SU-DHL-6 (cell line): Measurements from ENCODE around the gene CNTN4.

Experiments used
- H2AFZ ChIP-seq: fragments of 200-600 bp; sonication (generic); 2 replicates; pipeline ENCODE4 v1.6.1; 2014; ENCODE audit warnings: low read depth, mild to moderate bottlenecking, moderate library complexity, mixed read lengths, antibody characterized with exemption, low read length; ENCODE audit not compliant: severe bottlenecking
- H3F3A ChIP-seq: fragments of 200-600 bp; shearing (Covaris generic); 2 replicates; pipeline ENCODE4 v1.6.0; 2016; ENCODE audit warnings: antibody characterized with exemption, mild to moderate bottlenecking; ENCODE audit not compliant: insufficient read depth
- H3K27ac ChIP-seq: fragments of 200-600 bp; sonication (generic); 2 replicates; pipeline ENCODE4 v1.5.1; 2016; ENCODE audit warnings: low read depth, mild to moderate bottlenecking, low read length, moderate library complexity, mixed read lengths
- H3K27me3 ChIP-seq: fragments of 200-600 bp; sonication (generic), shearing (Covaris generic); 2 replicates; pipeline ENCODE4 v1.6.0; 2014; ENCODE audit warnings: mild to moderate bottlenecking, low read length
- H3K36me3 ChIP-seq: fragments of 200-600 bp; sonication (generic); 2 replicates; pipeline ENCODE4 v1.6.1; 2014; ENCODE audit warnings: mild to moderate bottlenecking, low read length, mixed read lengths
- H3K4me2 ChIP-seq: fragments of 300-600, 200-600 bp; shearing (Covaris generic), sonication (generic); 2 replicates; pipeline ENCODE4 v1.6.0; 2014; ENCODE audit warnings: low read length, low read depth, mild to moderate bottlenecking; ENCODE audit not compliant: poor library complexity, severe bottlenecking
- H3K4me3 ChIP-seq: fragments of 200-600 bp; sonication (generic); 2 replicates; pipeline ENCODE4 v1.5.1; 2014; ENCODE audit warnings: antibody characterized with exemption, low read length, mild to moderate bottlenecking, mixed read lengths; ENCODE audit not compliant: insufficient read depth, poor library complexity, severe bottlenecking
- H3K79me2 ChIP-seq: fragments of 200-600 bp; sonication (generic); 2 replicates; pipeline ENCODE4 v1.6.1; 2014; ENCODE audit warnings: mild to moderate bottlenecking, low read length, moderate library complexity; ENCODE audit not compliant: insufficient read depth
- H3K9ac ChIP-seq: fragments of 200-600 bp; sonication (generic); 2 replicates; pipeline ENCODE4 v1.7.0; 2014; ENCODE audit warnings: mild to moderate bottlenecking, low read length
- H3K9me2 ChIP-seq: fragments of 200-600 bp; sonication (generic); replicated peaks from 2 replicates; pipeline ENCODE4 v1.6.1; 2014; ENCODE audit warnings: low read length; ENCODE audit not compliant: insufficient read depth
- H3K9me3 ChIP-seq: fragments of 200-600 bp; sonication (generic); 2 replicates; pipeline ENCODE4 v1.6.1; 2014; ENCODE audit warnings: low read length, mixed read lengths; ENCODE audit not compliant: insufficient read depth
- H4K20me1 ChIP-seq: fragments of 200-600 bp; sonication (generic); 2 replicates; pipeline ENCODE4 v1.6.1; 2014; ENCODE audit warnings: low read depth, mild to moderate bottlenecking, antibody characterized with exemption, low read length, moderate library complexity, mixed read lengths
- CTCF ChIP-seq: fragments of 200-600 bp; sonication (generic); IDR thresholded peaks from one replicate; pipeline ENCODE4 v1.5.1; 2017; ENCODE audit warnings: antibody characterized with exemption, mild to moderate bottlenecking, low read length, moderate library complexity; ENCODE audit not compliant: insufficient read depth, poor library complexity, severe bottlenecking
- EZH2phosphoT487 ChIP-seq: fragments of 200-600 bp; sonication (generic), shearing (Covaris generic); conservative IDR thresholded peaks from 2 replicates; pipeline ENCODE4 v1.6.1; 2018; ENCODE audit warnings: mild to moderate bottlenecking, antibody characterized with exemption, low read length, moderate library complexity, mixed read lengths

CNTN4 gene

GRCh38 chr3:2098398-2099027, at the start of gene CNTN4:
TSS of gene CNTN4 (plus strand) at chr3:2098866.
- Histone ChIP-seq H3K9me2 (no peaks in the 10 kb centered on the region), H3K4me3 (no peak within 1 kb of the TSS), H3K4me2 (no peak within 1 kb of the TSS), H3K27ac (no peak within 1 kb of the TSS), H4K20me1 (no peaks in the 10 kb centered on the region), H3K27me3 (no peaks in the 10 kb centered on the region), H3K9me3 (no peaks in the 10 kb centered on the region), H2AFZ (no peak within 1 kb of the TSS), H3K79me2 (no peaks in the 10 kb centered on the region), H3F3A (no peaks in the 10 kb centered on the region), H3K36me3 (no peaks in the 10 kb centered on the region), H3K9ac (no peak within 1 kb of the TSS)
- TF ChIP-seq EZH2phosphoT487: no peak
- no peak for TF ChIP-seq CTCF

GRCh38 chr3:2061360-2061759, 37.3 kb upstream of the CNTN4 start:
- H3F3A ChIP-seq: no peaks in the 10 kb centered on the region
- H4K20me1 ChIP-seq: no peaks in the 10 kb centered on the region
- H3K27me3 ChIP-seq: no peaks in the 10 kb centered on the region
- H3K9ac ChIP-seq: no peak overlapping the region
- H3K27ac ChIP-seq: no peak overlapping the region
- no peak overlapping the region for H3K4me3 ChIP-seq
- no peaks in the 10 kb centered on the region for H3K36me3 ChIP-seq
- no peak overlapping the region for H2AFZ ChIP-seq
- no peaks in the 10 kb centered on the region for H3K79me2 ChIP-seq
- H3K9me3 ChIP-seq: no peaks in the 10 kb centered on the region
- H3K9me2 ChIP-seq: no peaks in the 10 kb centered on the region
- no peak for TF ChIP-seq CTCF
- TF ChIP-seq EZH2phosphoT487: no peak
- no peak overlapping the region for H3K4me2 ChIP-seq

GRCh38 chr3:2071531-2071930, 27.1 kb upstream of the CNTN4 start:
- Histone ChIP-seq H3K27me3 (no peaks in the 10 kb centered on the region), H3K9ac (no peak overlapping the region), H3K4me3 (no peak overlapping the region), H3K9me3 (no peaks in the 10 kb centered on the region), H3F3A (no peaks in the 10 kb centered on the region), H4K20me1 (no peaks in the 10 kb centered on the region), H3K9me2 (no peaks in the 10 kb centered on the region), H2AFZ (no peak overlapping the region), H3K36me3 (no peaks in the 10 kb centered on the region), H3K27ac (no peak overlapping the region), H3K79me2 (no peaks in the 10 kb centered on the region), H3K4me2 (no peak overlapping the region)
- TF ChIP-seq EZH2phosphoT487 (no peak), CTCF (no peak)
